AG20443 (cell line): ENCODE results near the gene SORL1-AS1.

Experiments used
- DNase-seq: peaks from one replicate; pipeline ENCODE4 v3.0.0; 2012; ENCODE audit warnings: low spot score, mixed read lengths

Gene SORL1-AS1

DNA sequence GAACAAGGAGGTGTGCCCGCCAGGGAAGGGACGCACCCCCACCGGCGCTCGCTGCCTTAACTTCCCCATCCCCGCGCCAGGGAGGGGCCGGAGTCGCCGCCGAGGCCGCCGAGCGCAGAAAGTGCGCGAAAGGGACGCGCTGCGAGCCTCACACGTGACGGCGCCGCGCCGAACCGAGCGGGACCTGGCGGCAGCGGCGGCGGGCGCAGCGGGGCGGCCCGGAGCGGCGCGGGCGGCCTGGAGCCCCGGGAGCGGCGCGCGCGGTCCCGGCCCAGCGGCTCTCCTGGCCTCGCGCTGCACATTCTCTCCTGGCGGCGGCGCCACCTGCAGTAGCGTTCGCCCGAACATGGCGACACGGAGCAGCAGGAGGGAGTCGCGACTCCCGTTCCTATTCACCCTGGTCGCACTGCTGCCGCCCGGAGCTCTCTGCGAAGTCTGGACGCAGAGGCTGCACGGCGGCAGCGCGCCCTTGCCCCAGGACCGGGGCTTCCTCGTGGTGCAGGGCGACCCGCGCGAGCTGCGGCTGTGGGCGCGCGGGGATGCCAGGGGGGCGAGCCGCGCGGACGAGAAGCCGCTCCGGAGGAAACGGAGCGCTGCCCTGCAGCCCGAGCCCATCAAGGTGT lies 670 bp downstream of the SORL1-AS1 start, which contains the start of gene SORL1:
SORL1 (plus strand) TSS at position 329 of the 623 bp plus-strand sequence; CDS start at position 347, 18 bp downstream.
- DNase-seq: peak; percentile 92

DNA sequence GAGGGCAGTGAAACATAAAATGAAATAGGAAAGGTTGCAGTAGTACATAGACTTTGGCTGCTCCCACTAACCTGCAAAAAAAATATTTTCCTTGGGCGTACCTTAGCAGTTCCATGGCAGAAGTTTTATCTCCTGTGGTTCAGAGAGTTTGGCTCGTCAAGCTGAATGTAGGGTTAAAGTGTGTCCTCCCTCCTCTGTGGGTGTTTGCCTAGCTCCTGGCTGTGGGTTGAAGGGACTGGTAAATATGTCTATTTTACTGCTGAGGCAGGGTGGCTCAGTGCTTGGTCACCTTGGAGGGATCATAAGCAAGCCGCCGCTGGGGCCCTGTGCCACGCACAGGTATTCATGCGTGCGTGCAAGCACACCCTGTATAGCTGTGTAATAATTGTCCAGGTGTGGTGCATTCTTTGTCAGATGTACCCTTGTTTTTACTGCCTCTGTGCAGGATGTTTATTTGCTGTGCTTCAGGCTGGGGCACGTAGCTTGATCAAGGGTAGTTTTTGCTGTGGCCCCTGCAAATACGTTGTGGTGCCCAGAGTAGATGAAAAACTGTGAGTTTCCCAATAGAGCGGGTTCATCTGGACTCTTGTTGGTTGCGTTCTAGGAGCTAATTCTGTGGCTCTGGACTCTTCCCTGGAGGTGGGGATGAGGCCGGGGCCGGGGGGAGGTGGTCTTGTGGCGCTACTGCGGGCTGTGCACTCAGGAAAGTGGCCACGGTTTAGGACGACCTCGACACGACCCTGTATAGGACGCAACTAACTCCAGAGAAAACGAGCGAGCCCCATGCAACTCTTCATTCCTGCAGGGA lies 1.4 kb downstream of the SORL1-AS1 start:
- DNase-seq: no peak

DNA sequence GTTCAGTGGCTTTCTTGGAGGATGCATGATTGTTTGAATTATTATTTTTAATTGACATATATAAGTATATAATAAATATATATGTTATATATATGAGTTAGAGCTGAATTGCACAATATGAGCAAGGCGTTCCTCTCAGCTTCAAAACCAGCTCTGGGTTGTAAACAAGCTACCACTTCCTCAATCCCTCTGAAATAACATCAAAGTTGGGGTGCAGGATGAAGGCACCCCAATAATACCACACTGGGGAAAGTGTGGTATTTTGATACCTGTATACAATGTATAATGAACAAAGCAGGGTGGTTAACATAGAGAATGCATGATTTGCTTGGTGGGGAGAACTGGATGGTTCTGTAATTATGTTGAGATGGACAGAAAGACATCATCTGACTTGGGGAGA lies 2.4 kb downstream of the SORL1-AS1 start:
- no peak for DNase-seq

DNA sequence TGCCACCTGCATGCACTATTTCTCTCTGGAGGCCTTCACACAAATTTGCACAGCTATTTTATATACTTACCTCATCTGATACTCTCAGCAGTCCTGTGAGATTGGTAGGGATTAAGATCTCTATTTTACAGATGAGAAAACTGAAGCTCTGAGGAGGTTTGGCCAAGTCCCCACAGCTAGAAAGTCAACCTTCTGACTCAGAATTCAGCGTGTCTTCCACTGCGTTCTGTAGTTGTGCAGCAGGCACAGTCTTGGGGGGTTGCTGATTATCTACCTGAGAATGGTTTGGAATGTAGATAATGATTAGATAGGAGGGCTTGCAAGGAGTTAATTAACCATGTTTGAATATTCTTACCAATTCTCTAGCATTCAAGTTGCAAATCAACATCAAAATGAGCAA lies 3.1 kb downstream of the SORL1-AS1 start:
- no peak for DNase-seq

DNA sequence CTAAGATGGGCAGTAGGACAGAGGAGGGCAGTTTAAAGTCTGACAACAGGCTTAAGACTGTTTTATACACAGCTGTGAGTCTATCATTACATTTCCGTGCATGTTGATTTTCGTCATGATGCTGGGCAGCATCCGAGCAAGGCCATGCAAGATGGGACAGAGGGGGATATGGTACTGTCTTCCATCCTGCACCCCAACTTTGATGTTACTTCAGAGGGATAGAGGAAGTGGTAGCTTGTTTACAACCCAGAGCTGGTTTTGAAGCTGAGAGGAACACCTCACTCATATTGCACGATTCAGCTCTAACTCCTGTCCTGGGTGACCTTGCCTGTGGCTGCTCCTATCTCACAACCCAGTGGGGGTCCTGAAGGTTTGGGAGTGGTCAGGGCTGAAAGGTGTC lies 3.6 kb downstream of the SORL1-AS1 start:
- DNase-seq: no peak

DNA sequence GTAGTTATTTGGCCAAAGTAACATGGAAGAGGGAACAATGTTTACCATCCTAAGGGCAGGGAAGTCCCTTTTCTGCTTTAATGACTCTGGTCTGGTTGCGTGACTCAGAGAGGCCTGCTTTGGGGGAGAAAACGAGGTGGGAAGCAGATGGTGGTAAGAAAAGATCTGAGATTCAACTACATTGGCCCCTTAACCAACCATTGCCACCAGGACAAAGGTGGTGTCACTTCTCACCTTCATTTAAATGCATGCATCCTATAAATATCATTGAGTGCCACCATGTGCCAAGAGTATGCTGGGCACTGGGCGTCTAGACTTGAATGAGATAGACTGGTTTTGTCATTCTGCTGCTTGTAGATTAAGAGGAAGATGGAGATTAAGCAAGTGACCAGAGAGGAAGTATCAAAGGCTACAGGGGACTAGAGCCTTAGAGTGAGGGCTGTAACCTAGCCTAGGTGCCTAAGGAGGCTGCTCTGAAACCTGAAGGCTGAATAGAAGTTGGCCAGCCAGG lies 4.3 kb downstream of the SORL1-AS1 start:
- DNase-seq: no peak

DNA sequence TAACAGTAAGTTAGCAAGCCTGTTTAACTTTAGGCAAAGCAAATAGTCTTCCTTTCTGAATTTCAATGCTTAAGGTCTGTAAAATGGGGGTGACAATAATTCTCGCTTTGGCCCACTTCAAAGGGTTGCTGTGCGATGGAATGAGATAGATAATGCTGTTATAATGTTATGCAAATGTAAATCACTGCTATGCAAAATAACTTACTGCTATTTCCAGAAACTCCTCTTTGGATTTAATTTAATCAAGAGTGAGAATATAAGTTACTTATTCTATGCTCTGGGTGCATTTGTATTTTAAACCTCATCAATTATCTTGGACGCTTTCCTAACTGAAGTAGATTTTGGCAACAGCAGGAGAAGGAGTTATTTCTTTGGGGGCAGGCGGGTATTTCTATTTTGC lies 4.8 kb downstream of the SORL1-AS1 start:
- DNase-seq: no peak

DNA sequence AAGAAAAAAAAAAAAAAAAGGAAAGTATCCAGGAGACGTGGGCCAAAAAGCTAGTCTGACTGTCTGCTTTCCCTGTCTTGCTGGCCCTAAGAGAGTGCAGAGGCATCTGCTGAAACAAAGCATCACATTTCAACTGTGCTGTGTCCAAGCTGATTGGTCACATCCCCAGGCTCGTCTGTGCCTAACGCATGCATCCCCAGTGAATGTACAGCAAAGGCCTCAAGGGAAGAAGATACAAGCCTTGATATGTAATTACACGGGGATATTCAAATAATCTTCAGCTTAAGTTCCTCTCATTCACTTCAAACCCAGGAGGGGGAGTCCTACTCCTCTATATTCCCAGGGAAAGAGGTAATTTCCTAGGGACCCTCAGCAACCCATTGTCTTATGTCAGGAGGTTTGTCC lies 6.0 kb downstream of the SORL1-AS1 start:
- DNase-seq: no peak

DNA sequence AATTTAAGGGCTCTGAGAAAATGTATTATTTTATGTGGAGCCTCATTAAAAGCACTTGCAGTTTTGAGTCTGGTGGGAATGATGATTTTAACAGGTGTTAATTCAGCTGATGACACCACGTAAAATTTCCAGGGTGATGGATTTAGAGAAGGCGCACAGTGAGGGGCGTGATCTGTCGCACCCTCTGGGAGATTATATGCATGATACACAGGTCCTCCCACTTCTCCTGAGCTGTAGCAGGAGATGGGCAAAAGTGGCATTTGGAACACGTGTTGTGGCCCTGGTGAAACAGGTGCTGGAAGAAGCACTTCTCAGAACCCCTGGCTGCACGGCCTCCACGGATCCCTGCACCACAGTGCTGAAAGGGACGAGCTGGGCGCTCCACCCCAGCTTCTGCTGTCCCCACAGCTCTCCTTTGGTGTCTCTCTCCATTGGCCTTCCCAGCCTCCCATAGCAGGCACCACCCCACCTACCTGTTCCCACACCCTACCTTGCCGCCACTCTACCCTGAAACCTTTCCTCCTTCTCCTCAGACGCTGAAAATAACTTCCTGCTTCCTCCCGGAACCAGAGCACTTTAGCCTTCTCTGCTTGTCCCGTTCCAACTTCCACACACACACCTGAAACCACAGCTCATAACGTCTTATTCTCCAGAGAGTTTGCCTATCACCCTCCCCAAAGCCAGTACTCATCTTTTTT lies 7.5 kb downstream of the SORL1-AS1 start:
- no peak for DNase-seq

DNA sequence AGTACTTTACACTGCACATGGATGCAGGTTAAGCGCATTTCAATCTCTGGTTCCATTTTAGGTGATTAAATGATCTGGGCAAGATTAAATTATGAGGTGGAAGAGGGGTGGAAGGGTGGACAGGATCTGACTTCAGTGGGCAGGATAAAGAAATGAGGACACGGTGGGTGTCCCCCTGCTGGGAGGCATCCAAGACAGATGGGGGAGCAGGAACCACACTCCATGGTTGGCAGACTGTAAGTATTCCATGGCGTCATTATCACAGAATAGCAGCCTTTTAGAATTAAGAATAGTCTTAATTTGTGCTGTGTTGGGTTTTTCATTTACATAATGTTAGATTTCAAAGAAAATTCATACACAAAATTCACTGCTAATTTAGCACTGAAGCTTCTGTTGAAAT lies 8.2 kb downstream of the SORL1-AS1 start:
- no peak for DNase-seq

DNA sequence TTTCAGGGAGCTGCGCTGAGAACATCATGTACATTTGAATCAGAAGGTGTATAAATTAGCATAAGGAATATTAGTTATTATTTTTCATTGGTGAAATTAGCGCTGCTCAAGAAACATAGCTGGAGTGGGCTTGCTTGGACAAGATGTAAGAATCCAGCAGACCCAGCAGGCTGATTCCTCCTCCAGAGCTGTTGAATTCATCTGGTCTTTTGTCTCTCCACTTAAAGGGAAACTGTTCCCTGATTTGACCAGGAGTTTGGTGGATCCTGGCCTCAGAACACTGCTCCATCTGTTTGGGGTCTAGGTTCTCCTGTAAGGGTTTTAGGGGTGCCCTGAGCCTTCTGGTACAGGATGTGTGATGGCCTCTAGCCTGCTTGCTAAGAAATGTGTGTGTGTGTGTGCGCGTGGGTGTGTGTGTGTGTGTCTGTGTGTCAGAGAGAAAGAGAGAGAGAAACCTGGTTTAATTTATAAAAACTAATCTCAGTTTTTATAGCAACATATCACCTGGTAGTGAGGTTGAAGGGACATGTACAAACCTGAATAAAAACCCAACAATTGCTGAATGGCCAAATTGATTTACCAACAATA lies 9.0 kb downstream of the SORL1-AS1 start:
- DNase-seq: no peak

DNA sequence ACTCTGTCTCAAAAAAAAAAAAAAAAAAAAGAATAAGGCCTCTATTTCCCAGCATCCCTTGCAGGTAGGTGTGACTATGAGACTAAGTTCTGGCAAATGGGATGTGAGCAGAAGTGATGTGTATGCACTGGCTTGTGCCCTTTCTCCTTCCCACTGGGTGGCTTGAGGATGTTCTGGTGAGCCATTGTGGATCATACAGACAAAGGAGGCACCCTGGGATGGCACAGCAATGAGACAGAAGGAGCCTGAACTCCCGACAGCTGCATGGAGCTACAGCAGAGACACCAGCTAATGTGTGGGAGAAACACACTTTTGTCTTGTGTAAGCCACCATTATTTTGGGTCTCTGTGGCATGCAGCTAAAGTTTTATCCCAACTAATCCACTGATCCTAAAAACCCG lies 11.2 kb downstream of the SORL1-AS1 start:
- DNase-seq: no peak

DNA sequence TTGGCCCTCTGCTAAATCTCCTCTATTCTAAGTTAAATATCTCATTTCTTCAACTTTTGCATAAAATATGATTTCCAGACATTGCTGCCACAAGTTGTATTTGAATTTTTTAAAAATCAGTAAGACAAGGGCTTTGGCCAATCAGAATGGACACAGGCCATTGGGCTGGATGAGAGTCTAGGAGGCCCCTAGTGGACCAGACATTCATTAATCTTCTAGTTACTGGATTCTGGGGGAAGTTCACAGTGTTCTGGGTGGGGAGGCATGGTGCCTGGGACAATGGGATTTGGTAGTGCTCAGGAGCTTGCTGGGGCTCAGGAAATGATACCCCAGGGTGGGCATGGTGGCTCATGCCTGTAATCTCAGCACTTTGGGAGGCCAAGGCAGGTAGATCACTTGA lies 13.0 kb downstream of the SORL1-AS1 start:
- no peak for DNase-seq

DNA sequence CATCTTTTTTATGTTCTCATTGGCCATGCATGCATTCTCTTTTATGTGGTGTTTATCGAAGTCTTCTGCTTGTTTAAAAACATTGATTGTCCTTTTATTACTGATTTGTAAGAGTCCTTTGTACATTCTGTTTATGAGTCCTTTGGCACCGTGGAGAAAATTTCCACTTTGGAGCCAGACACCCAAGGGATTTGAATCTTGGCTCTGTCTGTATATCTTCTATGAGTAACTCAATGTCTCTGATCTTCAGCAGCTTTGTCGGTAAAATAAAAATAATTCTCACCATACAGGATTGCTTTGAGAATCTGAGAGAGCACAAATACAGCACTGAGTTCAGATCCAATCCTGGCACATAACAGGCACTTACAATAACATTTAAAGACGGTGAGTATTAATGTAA lies 13.4 kb downstream of the SORL1-AS1 start:
- no peak for DNase-seq

DNA sequence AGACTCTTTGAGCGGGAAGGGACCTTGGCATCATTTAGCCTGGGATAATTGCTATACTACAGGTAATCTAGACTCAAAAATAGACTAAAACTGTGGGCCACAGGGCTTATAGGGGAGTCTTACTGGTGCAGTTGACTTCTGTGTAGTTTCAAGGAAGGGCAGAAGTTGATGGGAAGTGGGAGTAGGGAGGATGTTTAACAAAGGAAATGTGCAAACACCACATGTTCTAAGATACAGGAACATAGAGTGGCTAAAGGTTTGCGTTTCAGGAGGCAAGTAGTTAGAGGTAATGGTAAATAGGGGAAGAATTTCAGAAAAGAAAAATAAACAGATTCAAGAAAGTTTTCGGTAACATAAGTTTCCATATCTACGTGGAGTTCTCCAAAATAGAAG lies 15.1 kb downstream of the SORL1-AS1 start:
- DNase-seq: no peak

DNA sequence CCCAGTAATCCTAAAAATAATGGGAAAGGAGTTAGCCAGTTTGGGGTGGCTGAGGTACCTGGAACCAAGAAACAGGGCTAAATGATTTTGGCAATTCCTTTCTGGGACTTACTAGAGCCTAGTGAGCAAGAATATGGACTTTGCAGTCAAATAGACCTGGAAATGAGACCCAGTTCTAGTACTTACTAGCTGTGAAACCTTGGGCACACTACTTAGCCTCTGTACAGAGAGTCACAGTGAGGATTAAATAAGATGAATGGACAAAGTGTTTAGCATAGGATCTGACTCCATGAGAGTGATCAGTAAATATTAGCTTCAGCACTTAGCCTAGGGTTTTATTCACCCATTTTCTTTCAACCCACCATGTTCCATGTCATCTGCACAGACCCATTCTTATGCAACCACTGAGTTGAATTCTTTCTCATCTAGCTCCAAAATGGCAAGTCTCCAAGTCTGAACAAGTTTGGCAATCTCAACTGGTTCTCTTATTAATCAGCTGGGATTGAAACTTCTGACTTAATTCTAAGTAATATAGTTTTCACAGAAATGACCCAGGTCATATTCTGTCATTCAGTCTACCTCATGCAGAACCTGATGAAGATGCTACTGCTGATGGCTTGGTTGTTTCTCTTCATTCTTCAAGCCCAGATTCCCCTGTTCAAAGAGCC lies 15.6 kb downstream of the SORL1-AS1 start:
- no peak for DNase-seq

DNA sequence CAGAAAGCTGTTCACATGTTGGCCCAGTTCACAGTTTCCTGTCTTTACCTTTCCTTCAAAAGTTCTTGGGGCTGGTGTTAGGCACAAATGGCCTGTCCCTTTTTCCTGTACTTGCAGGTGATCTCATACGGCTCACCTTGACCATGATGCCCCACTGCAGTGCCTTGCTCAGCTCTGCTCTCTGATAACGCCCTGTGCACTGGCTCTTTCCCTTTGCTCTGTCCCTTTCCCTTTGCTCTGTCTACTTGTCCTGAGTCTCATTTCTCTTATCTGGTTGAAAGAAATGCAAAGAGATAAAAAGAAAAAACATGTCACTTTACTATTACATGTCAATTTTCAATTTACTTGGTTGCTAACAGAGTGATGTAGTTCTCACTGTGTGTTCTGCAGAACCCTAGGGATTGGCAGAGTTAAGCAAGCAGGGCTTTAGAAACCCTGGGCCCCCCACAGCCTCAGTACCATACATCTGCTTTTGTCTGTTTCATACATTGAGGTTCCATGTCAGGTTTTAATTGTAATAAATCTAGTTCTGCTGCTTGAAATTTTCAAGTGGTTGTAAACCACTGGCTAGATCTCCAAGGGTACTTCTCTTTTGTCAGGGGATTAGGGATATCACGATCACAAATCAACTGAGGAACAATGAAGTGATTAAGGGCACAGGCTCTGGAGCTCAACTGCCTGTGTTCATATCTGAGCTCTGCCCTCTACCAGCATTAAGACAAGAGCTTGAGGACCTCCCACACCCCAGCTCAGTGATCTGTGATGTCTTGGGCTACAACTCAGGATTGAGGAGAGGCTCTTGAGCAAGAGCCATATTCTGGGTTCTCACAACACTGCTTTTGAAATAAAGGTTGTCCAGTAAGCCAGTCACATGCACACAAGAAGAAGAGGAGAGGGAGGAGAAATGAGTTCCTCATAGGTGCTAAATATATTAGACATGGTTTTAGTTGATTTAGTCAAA lies 16.9 kb downstream of the SORL1-AS1 start:
- no peak for DNase-seq

DNA sequence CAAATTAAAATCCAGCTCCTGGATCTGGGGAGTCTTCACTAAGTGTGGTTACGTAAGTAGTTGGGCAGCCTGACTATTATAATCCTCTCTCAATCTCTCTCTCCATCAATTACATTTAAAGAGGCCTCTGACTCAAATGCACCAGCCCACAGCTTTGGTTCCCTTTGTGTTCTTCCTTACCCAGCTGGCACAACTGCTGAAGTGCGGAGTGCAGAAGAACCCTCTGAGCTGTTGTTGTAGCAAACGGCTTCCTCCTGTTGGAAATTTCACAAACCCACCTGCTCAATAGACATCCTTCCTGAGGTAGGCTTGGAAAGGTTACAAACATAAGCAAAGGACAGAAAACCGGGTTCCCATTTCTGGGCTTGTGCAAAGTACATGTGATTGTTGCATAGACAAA lies 17.6 kb downstream of the SORL1-AS1 start:
- no peak for DNase-seq

DNA sequence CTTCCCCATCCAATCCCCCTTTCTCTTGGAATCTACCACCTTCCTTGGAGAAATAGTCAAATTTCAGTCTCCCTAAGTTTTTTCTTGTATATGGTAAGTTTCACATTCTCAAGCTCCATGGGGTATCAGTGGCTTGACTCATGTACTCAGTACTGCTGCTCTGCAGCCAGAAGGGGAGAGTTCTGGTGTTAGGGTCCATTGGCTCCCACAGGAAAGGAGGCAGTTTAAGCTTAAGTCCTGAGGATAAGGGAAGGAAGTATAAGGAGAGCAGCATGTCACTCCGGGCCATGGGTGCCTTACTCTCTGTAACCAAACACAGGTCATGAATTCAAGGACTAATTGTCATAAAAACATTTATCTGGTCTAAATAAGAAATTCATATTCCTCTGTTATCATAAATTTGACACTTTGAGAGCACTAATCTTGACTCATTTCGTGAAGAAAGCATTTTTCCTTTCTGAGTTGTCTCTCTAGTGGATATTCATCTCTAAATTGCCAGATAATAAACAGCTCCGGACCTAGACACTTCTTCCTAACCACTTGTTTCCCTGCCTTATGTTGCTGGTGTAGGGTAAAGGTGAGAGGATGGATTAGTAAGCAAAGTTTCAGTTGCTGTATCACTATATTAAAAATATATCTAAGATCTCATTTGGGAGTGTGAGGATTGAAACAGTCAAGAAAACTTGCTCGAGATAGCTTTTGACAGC lies 20.8 kb downstream of the SORL1-AS1 start:
- no peak for DNase-seq

DNA sequence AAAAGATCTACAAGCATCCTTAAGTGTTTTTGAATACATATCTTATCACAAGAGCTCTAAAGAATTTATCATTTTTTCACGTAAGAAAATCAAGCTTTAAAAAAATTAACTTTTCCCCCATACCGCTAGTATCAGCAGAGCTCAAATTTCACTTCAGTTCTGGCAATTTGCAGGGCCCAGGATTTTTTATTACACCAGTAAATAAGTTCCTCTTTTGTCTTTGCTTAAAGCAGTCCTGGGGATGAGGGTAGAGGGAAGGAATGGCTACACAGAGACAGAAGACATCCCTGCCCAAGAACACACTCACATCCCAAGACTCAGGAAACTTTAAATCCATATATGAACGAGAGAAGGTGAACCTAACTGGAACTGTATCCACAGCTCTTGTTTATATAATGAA lies 23.2 kb downstream of the SORL1-AS1 start:
- no peak for DNase-seq
